Ascending aorta (tissue), 2 donors: Measurements from ENCODE around the gene MMP23B. TPM values are rescaled to one million over a fixed set of nuclear protein-coding genes. Genes with fewer than 3 reads are reported as not detected.

Source experiments
- DNase-seq, 2 donors: peaks; one replicate each; pipeline ENCODE4 v3.0.0-alpha.2; 2019; ENCODE audit warnings: low spot score in 2 of 2
- H3K27ac ChIP-seq, 2 donors: fragments of 200-600 bp; sonication (generic); one replicate each; pipeline ENCODE4 v1.5.1; 2016 to 2017; ENCODE audit warnings: mild to moderate bottlenecking in 1 of 2
- H3K27me3 ChIP-seq: fragments of 200-600 bp; sonication (generic); one replicate; pipeline ENCODE4 v1.5.1; 2017
- H3K36me3 ChIP-seq, 2 donors: fragments of 200-600 bp; sonication (generic); one replicate each; pipeline ENCODE4 v1.5.1; 2016
- H3K4me1 ChIP-seq, 2 donors: fragments of 200-600 bp; sonication (generic); one replicate each; pipeline ENCODE4 v1.5.1; 2016 to 2017; ENCODE audit warnings: mild to moderate bottlenecking in 1 of 2
- H3K4me3 ChIP-seq, 2 donors: fragments of 200-600 bp; sonication (generic); one replicate each; pipeline ENCODE4 v1.5.1; 2016 to 2017; ENCODE audit warnings: mild to moderate bottlenecking in 1 of 2
- H3K9me3 ChIP-seq, 2 donors: fragments of 200-600 bp; sonication (generic); one replicate each; pipeline ENCODE4 v1.5.1; 2016
- intact Hi-C: fragments of 100-400 bp; cut with DNase I; formaldehyde crosslinking; loops from one replicate; pipeline ENCODE4 v1.15.1; 2023
- total RNA-seq: library from RNA; depleted of rRNA; stranded (reverse); fragments of >200 nt; gene quantifications from one replicate; pipeline ENCODE4 v1.1.0, GENCODE V29; 2016
- TF ChIP-seq, protein P1 (sequence below), 3 experiments: fragments of 200-600 bp in 2 of 3; fragments of 450-650 bp in 1 of 3; sonication (generic) in 2 of 3; IDR thresholded peaks; one replicate each; pipeline ENCODE4 v1.5.1; 2016 to 2019; ENCODE audit warnings: antibody characterized with exemption in 3 of 3, mild to moderate bottlenecking in 1 of 3, moderate library complexity in 1 of 3

Gene MMP23B
- total RNA-seq, 1 donor from 2014 or later = 71.3 TPM

DNA sequence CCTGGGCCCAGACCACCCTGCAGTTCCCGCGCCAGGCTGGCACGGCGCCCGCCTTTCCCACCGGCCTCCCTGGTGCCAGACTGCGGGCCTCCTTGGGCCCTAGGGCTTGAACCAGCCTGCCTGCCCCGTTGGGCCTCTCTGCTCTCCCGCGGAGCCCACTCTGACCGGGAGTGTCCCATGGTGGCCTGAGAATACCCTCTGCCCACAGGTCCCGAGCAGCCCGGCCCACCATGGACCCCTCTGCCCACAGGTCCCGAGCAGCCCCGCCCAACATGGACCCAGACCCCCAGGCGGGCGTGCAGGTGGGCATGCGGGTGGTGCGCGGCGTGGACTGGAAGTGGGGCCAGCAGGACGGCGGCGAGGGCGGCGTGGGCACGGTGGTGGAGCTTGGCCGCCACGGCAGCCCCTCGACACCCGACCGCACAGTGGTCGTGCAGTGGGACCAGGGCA is 8.8 kb upstream of the MMP23B start:
- TF ChIP-seq, protein P1, sequence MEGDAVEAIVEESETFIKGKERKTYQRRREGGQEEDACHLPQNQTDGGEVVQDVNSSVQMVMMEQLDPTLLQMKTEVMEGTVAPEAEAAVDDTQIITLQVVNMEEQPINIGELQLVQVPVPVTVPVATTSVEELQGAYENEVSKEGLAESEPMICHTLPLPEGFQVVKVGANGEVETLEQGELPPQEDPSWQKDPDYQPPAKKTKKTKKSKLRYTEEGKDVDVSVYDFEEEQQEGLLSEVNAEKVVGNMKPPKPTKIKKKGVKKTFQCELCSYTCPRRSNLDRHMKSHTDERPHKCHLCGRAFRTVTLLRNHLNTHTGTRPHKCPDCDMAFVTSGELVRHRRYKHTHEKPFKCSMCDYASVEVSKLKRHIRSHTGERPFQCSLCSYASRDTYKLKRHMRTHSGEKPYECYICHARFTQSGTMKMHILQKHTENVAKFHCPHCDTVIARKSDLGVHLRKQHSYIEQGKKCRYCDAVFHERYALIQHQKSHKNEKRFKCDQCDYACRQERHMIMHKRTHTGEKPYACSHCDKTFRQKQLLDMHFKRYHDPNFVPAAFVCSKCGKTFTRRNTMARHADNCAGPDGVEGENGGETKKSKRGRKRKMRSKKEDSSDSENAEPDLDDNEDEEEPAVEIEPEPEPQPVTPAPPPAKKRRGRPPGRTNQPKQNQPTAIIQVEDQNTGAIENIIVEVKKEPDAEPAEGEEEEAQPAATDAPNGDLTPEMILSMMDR (IDR thresholded peaks at IDR 0.05) = no peak
- Histone ChIP-seq H3K27ac (no peak overlapping the region), H3K27me3 (no peaks in the 10 kb centered on the region), H3K4me1 (no peaks in the 10 kb centered on the region), H3K36me3 (peaks cover 6 to 27% of the 10 kb centered on the region in 2 donors), H3K4me3 (no peak overlapping the region), H3K9me3 (no peaks in the 10 kb centered on the region)
- intact Hi-C loops = no loop called here
- DNase-seq = no peak

DNA sequence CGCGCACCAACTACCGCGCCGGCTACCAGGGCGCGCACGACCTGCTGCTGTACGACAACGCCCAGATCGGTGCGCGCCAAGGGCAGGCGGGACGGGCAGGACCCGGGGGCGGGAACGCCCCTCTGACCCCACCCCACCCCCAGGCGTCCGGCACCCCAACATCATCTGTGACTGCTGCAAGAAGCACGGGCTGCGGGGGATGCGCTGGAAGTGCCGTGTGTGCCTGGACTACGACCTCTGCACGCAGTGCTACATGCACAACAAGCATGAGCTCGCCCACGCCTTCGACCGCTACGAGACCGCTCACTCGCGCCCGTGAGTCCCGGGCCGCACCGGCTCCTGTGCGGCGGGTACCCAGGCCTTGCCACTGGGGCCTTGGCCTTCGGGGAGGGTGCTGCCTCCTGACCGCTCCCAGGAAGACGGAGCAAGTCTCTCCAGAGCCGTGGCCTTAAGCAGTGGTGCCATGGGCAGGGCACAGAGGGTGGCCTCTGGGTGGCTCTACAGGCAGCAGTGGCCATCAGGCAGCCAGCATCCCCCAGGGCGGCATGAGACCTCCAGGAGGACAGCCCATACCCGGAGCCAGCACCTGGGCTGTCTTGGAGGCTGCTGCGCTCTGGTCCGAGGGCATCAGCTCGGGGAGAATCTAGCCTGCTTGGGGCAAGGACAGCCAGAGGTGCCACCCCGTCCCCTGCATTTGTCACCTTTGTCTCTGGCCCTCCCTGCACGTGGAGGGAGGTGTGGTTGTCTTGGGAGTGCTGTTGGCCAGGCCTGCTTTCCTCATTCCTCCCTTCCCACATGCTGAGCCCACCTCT is 8.1 kb upstream of the MMP23B start:
- no peaks in the 10 kb centered on the region for H3K4me1 ChIP-seq
- H3K4me3 ChIP-seq = no peak overlapping the region
- no peak overlapping the region for H3K27ac ChIP-seq
- H3K36me3 ChIP-seq = peaks cover 6 to 31% of the 10 kb centered on the region in 2 donors
- TF ChIP-seq, protein P1 (IDR thresholded peaks at IDR 0.05) = no peak
- H3K27me3 ChIP-seq = no peaks in the 10 kb centered on the region
- intact Hi-C loops = no loop called here
- no peaks in the 10 kb centered on the region for H3K9me3 ChIP-seq
- DNase-seq = no peak

DNA sequence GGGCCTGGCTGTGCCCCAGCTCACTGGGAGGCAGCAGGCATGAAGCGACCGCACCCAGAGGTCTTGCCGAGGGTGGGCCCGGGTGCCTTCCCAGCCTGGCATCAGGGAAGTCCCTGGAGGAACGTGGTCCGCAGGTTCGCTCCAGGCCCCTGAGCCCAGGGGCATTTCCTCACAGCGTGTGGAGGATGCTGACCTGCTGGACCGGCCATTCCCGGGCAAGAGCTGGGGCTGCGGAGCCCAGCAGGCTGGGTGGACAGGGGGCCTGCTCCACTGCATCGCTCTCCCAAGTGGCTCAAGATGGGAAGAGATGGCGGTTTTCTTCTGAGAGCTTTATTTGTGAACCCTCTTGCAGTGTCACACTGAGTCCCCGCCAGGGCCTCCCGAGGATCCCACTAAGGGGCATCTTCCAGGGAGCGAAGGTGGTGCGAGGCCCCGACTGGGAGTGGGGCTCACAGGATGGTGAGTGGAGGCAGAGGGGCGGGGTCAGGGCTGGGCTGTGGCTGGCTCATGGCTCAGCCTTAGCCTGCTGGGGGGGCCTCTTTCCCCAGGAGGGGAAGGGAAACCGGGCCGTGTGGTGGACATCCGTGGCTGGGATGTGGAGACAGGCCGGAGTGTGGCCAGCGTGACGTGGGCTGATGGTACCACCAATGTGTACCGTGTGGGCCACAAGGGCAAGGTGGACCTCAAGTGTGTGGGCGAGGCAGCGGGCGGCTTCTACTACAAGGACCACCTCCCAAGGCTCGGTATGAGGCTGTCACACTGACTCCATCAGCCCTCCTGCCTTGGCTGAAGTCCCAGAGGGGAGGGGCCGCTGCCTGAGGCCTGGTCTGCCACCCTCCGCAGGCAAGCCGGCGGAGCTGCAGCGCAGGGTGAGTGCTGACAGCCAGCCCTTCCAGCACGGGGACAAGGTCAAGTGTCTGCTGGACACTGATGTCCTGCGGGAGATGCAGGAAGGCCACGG is 7.2 kb upstream of the MMP23B start:
- H3K27ac ChIP-seq = no peak overlapping the region
- no peak for DNase-seq
- H3K4me3 ChIP-seq = no peak overlapping the region
- intact Hi-C loops = no loop called here
- no peaks in the 10 kb centered on the region for H3K4me1 ChIP-seq
- no peaks in the 10 kb centered on the region for H3K9me3 ChIP-seq
- peaks cover 6 to 31% of the 10 kb centered on the region in 2 donors for H3K36me3 ChIP-seq
- TF ChIP-seq, protein P1 (IDR thresholded peaks at IDR 0.05) = no peak
- no peaks in the 10 kb centered on the region for H3K27me3 ChIP-seq

DNA sequence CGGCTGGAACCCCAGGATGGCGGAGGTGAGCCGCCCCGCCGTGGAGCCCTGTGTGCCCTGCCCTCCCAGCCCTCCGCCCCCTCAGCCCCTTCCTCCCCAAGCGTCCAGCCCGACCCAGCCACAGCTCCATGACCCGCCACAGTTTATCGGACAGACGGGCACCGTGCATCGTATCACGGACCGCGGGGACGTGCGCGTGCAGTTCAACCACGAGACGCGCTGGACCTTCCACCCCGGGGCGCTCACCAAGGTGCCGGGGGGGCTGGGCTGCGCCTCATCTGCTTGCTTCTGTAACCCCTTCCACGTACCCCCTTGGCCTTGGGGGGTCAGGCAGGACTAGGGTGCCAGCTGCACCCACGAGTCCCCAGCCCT is 6.6 kb upstream of the MMP23B start:
- intact Hi-C loops = no loop called here
- Histone ChIP-seq H3K27me3 (no peaks in the 10 kb centered on the region), H3K27ac (no peak overlapping the region), H3K4me1 (no peaks in the 10 kb centered on the region), H3K36me3 (peaks cover 6 to 31% of the 10 kb centered on the region in 2 donors), H3K4me3 (no peak overlapping the region), H3K9me3 (no peaks in the 10 kb centered on the region)
- no peak for DNase-seq
- TF ChIP-seq, protein P1 (IDR thresholded peaks at IDR 0.05) = no peak

DNA sequence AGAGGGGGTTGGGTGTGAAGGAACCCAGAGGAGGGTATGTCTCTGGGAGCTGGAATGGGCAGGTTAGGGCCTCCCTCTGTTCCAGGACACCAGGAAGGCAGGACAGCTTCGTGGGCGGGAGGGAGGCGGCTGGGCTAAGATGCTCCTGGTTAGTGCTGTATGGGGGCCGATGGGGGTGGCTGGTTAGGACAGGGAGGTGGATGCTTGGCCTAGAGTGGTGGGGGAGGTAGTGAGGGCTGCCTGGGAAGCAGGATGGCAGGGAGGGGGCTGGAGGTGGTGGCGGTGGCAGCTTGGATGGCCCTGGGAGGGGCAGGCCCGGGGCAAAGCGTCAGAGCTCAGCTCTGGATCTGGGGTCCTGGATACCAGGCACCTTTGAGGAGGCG is 6.2 kb upstream of the MMP23B start:
- H3K4me3 ChIP-seq = no peak overlapping the region
- H3K4me1 ChIP-seq = no peaks in the 10 kb centered on the region
- no peaks in the 10 kb centered on the region for H3K9me3 ChIP-seq
- TF ChIP-seq, protein P1 (IDR thresholded peaks at IDR 0.05) = no peak
- H3K27ac ChIP-seq = no peak overlapping the region
- DNase-seq = no peak
- H3K27me3 ChIP-seq = no peaks in the 10 kb centered on the region
- H3K36me3 ChIP-seq = peaks cover 6 to 31% of the 10 kb centered on the region in 2 donors
- intact Hi-C loops = no loop called here
